ENCODE data around the gene GSX1. TPM values are rescaled to one million over a fixed set of nuclear protein-coding genes. Genes with fewer than 3 reads are reported as not detected.
"Not testable (repeated sequence)": the region's sequence is repeated elsewhere in the genome, so short reads cannot be mapped to it uniquely, and the experiment has no call there.

Gene GSX1
- not detected in 2 replicates for total RNA-seq (2014; rRNA removed; shearing (Covaris generic))

DNA sequence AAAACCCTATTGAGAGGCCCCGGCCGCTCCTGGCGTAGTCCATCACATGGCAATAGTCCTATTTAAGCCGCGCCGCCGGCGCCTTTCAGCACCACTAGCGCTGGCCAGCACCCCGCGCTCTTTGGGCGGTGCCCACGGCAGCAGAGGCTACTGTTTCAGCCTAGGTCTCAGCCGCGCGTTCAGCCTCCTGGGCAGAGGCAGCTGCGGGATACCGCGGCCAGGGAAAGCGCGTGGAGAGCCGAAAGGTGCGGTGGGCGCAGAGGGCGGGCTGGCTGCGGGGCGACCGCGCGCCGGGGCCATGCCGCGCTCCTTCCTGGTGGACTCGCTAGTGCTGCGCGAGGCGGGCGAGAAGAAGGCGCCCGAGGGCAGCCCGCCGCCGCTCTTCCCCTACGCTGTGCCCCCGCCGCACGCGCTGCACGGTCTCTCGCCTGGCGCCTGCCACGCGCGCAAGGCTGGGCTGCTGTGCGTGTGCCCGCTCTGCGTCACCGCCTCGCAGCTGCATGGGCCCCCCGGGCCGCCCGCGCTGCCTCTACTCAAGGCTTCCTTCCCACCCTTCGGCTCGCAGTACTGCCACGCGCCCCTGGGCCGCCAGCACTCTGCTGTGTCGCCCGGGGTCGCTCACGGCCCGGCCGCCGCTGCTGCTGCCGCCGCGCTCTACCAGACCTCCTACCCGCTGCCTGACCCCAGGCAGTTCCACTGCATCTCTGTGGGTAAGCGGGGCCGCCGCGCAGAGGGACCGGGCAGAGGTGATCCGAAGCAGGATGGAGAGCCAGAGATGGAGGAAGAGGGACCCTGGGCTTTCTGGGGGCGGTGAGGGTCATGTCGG, at the start of gene GSX1:
Gene GSX1 (plus strand): TSS at position 91 of the 826 bp plus-strand sequence. CDS start 208 bp downstream, at position 299.
- DNase-seq (ENCODE audit: low read depth), result peak; percentile 63

- no peak for DNase-seq (ENCODE audit: low read depth)
Measured at GRCh38 chr13:27744801-27745200, 47.5 kb upstream of the GSX1 start.

- no peak for DNase-seq (ENCODE audit: low read depth)
Measured at GRCh38 chr13:27745301-27745700, 47.0 kb upstream of the GSX1 start.

GRCh38 chr13:27748143-27748542, 44.1 kb upstream of the GSX1 start:
- DNase-seq (ENCODE audit: low read depth), result not testable (repeated sequence)

- no peak for DNase-seq (ENCODE audit: low read depth)
Measured at GRCh38 chr13:27751953-27752532, 40.2 kb upstream of the GSX1 start.

- DNase-seq (ENCODE audit: low read depth), result no peak
Measured at GRCh38 chr13:27765650-27766049, 26.6 kb upstream of the GSX1 start.

DNA sequence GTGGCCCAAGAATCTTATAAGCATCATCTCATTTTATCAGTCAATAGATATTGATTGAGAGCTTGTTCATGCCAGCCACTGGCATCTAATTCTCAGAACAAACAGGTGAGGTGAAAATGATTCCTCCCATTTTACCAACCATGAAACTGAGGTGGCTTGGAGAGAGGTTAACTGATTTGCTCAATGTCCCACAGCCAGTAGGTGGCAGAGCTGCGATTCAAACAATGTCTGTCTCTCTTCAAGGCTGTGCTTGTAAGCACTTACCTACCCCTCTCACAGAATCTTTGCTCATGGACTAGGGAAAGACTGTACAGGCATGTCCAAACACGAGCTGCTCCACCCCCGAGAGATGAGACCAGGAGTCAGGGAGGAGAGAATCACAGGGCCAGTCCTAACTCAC, 21.5 kb upstream of the GSX1 start:
- peak; percentile 18 for DNase-seq (ENCODE audit: low read depth)

DNA sequence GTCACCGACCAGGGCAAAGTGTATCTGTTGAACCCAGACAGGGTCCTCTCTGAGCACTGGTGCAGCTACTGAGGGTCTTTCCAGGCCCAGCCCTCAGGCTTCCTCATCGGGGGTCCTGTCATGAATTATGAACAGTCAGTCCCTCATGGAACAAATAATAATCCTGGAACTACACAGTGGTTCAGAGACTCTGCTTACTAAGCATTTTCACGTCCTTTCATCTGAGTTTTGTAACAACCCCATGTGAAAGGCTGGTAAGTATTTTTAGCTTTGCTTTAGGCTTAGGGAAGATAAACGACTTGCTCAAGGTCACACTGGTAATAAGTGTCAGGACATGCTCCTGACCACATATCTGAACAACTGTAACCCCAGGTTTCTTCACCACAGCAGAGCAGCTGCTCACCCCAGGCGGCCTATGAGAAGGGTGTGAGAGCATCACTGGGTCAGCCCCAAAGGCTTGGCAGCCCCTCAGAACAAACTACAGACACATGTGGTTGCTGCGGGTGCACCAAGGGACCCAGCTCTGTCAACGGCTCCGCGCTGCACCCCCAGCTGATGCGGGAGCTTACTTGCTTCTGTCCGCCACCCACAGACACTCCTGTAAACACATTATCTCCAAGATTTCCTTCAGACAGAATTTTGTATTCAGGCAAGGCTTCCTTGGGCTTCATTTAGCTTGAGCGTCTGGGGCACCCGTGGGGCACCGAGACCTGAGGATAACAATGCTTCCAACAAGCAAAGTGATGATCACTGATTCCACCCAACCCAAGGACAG, 19.4 kb upstream of the GSX1 start:
- DNase-seq (ENCODE audit: low read depth), result no peak

- DNase-seq (ENCODE audit: low read depth), result no peak
Measured at GRCh38 chr13:27774169-27774568, 18.1 kb upstream of the GSX1 start.

DNA sequence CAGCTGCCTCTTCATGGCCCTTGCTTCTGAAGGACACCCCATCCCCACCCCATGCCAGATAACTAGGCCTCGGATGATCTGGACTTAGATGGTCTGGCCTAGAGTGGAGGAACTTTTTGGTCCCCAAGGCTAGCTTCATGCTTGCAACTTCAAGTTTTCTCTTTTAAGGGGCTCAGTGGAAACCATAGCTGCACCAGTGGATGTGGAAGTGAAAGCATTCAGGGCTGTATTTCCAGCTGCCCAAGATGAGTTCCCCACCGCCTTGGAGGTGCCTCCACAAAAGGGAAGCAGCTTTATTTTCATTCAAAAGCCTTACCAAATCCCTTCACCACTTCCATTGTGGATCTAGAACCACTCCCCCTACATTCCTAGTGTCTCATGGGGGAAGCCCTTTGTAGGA, 17.6 kb upstream of the GSX1 start:
- DNase-seq (ENCODE audit: low read depth), result no peak

- peak; percentile 5 for DNase-seq (ENCODE audit: low read depth)
Measured at GRCh38 chr13:27775943-27776342, 16.3 kb upstream of the GSX1 start.

- DNase-seq (ENCODE audit: low read depth), result no peak
Measured at GRCh38 chr13:27782151-27782550, 10.1 kb upstream of the GSX1 start.

GRCh38 chr13:27783111-27783510, 9.2 kb upstream of the GSX1 start:
- no peak for DNase-seq (ENCODE audit: low read depth)

DNA sequence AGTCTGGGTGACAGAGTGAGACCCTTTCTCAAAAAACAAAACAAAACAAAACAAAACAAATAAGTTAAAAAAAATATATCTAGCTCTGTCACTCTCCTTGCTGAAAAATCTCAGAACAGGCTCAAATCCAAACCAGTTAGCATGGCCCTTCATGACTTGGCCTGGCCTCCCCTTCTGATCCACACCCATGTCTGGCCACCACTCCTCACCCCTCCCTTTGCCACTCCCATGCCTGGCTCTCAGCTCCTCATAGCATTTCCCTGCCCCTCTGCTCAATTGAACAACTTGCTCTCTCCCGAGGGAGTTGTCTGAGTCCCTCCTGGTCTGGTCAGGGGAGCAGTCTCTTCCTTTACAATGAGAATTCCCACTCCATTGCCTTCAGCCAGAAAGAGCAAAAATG, 4.0 kb upstream of the GSX1 start:
- no peak for DNase-seq (ENCODE audit: low read depth)

DNA sequence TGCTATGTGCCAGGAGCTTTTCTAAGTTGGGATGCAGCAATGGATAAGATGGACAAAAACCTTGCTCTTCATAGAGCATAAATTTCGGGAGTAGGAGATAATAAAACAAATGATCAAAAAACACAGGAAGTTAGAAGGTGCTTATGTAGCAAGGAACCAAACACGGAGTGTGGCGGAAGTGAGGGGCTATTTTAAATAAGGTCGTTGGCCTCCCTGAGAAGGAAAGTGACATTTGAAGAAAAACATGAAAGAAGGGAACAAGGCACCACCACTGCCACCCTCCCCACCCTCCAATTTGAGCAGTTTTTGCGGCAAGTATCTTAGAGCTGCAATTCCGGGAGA, 3.2 kb upstream of the GSX1 start:
- DNase-seq (ENCODE audit: low read depth), result no peak

GRCh38 chr13:27789495-27790303, 2.6 kb upstream of the GSX1 start:
- no peak for DNase-seq (ENCODE audit: low read depth)

DNA sequence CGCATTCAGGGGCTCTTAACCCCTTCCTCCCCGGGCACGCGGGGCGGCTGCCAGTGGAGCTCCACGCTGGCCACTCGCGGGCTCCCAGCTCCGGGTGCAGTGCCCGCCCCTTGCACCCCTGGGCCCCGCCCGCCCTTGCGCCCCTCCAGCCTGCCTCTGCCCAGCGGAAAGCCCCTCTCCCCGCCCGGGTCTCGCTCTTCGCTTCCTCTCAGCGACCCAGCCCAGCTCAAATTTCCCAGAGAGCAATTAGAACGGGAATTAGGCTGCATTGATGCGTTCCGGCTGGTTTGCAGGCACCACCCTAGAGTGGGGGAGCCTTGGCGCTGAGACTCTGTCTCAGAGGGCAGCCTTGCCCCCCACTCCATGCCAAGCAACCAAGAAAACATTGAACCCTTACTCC, 1.8 kb upstream of the GSX1 start:
- no peak for DNase-seq (ENCODE audit: low read depth)

DNA sequence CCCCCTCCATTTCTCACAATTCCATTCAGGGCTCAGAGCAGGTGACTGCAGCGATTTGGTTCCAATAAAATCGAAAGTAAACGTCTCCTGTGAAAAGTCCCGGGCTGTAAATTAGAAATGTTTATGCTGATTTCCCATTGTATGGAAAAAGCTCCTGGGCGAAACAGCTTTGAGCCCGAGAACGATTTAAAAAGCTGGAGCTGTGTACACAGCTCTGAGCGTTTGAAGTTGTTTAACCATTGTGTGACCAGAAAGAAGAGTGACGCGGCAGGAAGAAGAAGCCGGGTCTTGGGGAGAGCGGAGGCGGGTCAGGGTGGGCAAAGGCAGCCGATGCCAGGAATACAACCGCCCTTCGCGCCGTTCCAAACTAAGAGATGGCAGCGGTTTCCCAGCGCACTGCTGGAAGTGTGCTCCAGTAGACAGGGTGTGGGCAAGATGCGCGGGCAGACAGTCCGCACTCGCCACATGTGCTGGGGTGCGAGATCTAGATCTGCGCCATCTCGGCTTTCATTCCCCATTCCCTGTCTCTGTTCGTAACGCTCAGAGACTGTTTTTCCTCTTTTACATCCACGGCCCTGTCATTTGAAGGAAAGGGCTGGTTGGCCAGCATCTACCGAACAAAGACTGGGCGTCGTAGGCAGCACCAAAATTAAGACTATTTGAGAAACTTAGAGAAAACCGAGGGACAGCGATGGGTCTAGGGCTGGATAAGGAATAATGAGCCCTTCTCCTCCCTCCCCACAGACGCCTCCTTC, 960 bp upstream of the GSX1 start:
- DNase-seq (ENCODE audit: low read depth), result no peak

GRCh38 chr13:27791901-27792392, 336 bp upstream of the GSX1 start:
- no peak for DNase-seq (ENCODE audit: low read depth)

- no peak for DNase-seq (ENCODE audit: low read depth)
Measured at GRCh38 chr13:27793507-27794367, 1.5 kb downstream of the GSX1 start.

Measured in RPMI7951 (cell line).